Liver (tissue), 9 donors: ENCODE data around the gene GRAMD1A. TPM values are rescaled to one million over a fixed set of nuclear protein-coding genes. Genes with fewer than 3 reads are reported as not detected.
"Not testable (repeated sequence)": the region's sequence is repeated elsewhere in the genome, so short reads cannot be mapped to it uniquely, and the experiment has no call there.

Experiments
- DNase-seq: peaks from one replicate; pipeline ENCODE4 v3.0.0-alpha.2; 2017; ENCODE audit warnings: low spot score
- H3K27ac ChIP-seq, 2 donors: one replicate each; pipeline ENCODE4 v1.7.0; 2013; ENCODE audit warnings: inconsistent platforms in 2 of 2, low read length in 2 of 2, control low read depth in 1 of 2, low read depth in 1 of 2, mild to moderate bottlenecking in 1 of 2
- H3K27me3 ChIP-seq, 4 donors: one replicate each; pipeline versions ENCODE4 v1.6.1 to v1.7.0; 2013; ENCODE audit warnings: low read length in 3 of 4, inconsistent platforms in 1 of 4, mild to moderate bottlenecking in 1 of 4, moderate library complexity in 1 of 4; ENCODE audit not compliant: control insufficient read depth in 4 of 4, insufficient read depth in 4 of 4
- H3K36me3 ChIP-seq, 4 donors: one replicate each; pipeline versions ENCODE4 v1.6.1 to v1.7.0; 2013; ENCODE audit warnings: low read length in 3 of 4, mild to moderate bottlenecking in 3 of 4, low read depth in 1 of 4, moderate library complexity in 1 of 4; ENCODE audit not compliant: control insufficient read depth in 4 of 4, insufficient read depth in 3 of 4
- H3K4me1 ChIP-seq, 4 donors: one replicate each; pipeline versions ENCODE4 v1.6.1 to v1.7.0; 2013; ENCODE audit warnings: low read length in 3 of 4, mild to moderate bottlenecking in 3 of 4, moderate library complexity in 1 of 4; ENCODE audit not compliant: control insufficient read depth in 4 of 4, insufficient read depth in 4 of 4
- H3K4me3 ChIP-seq, 3 donors: one replicate each; pipeline versions ENCODE4 v1.6.1 to v1.7.0; 2013; ENCODE audit warnings: low read length in 3 of 3, control low read depth in 1 of 3, low read depth in 1 of 3, mild to moderate bottlenecking in 1 of 3
- H3K9ac ChIP-seq, 2 donors: one replicate each; pipeline ENCODE4 v1.7.0; 2013; ENCODE audit warnings: low read length in 2 of 2, mild to moderate bottlenecking in 2 of 2, moderate library complexity in 2 of 2, control low read depth in 1 of 2, low read depth in 1 of 2
- H3K9me3 ChIP-seq, 4 donors: one replicate each; pipeline versions ENCODE4 v1.6.1 to v1.7.0; 2013; ENCODE audit warnings: low read length in 3 of 4; ENCODE audit not compliant: control insufficient read depth in 4 of 4
- EGR1 ChIP-seq, 2 donors: IDR thresholded peaks; 2 replicates each; pipeline ENCODE4 v1.6.1; 2016 to 2018; ENCODE audit warnings: antibody characterized with exemption in 2 of 2, low read depth in 2 of 2
- FOXA1 ChIP-seq: IDR thresholded peaks from 2 replicates; pipeline ENCODE4 v1.6.1; 2016; ENCODE audit warnings: antibody characterized with exemption
- FOXA2 ChIP-seq: IDR thresholded peaks from 2 replicates; pipeline ENCODE4 v1.6.1; 2016; ENCODE audit warnings: antibody characterized with exemption
- GABPA ChIP-seq, 2 donors: IDR thresholded peaks in 1 of 2; conservative IDR thresholded peaks in 1 of 2; 2 replicates each; pipeline ENCODE4 v1.6.1; 2016; ENCODE audit warnings: antibody characterized with exemption in 2 of 2, mild to moderate bottlenecking in 1 of 2, moderate library complexity in 1 of 2
- HNF4A ChIP-seq, 2 donors: conservative IDR thresholded peaks; 2 replicates each; pipeline ENCODE4 v1.6.1; 2016; ENCODE audit warnings: antibody characterized with exemption in 2 of 2, mild to moderate bottlenecking in 2 of 2
- HNF4G ChIP-seq: IDR thresholded peaks from 2 replicates; pipeline ENCODE4 v1.6.1; 2016; ENCODE audit warnings: antibody characterized with exemption
- JUND ChIP-seq, 2 donors: IDR thresholded peaks; 2 replicates each; pipeline ENCODE4 v1.6.1; 2016; ENCODE audit warnings: antibody characterized with exemption in 2 of 2
- NR2F2 ChIP-seq: IDR thresholded peaks from 2 replicates; pipeline ENCODE4 v1.6.1; 2016; ENCODE audit warnings: antibody characterized with exemption
- RAD21 ChIP-seq, 2 donors: IDR thresholded peaks; 2 replicates each; pipeline ENCODE4 v1.6.1; 2016; ENCODE audit warnings: antibody characterized with exemption in 2 of 2, mild to moderate bottlenecking in 2 of 2
- SP1 ChIP-seq: IDR thresholded peaks from 2 replicates; pipeline ENCODE4 v1.6.1; 2018; ENCODE audit warnings: antibody characterized with exemption, mild to moderate bottlenecking
- TAF1 ChIP-seq: conservative IDR thresholded peaks from 2 replicates; pipeline ENCODE4 v1.6.1; 2016; ENCODE audit warnings: antibody characterized with exemption, mild to moderate bottlenecking
- YY1 ChIP-seq: IDR thresholded peaks from 2 replicates; pipeline ENCODE4 v1.6.1; 2016; ENCODE audit warnings: antibody characterized with exemption, mild to moderate bottlenecking
- WGBS: extraction: QIAGEN DNeasy Blood & Tissue Kit; methylation state at CpG from one replicate; pipeline ENCODE4 v1.1.7; 2013; 5-methylcytosine and 5-hydroxymethylcytosine counted together
- polyA plus RNA-seq, 2 donors: library from polyadenylated mRNA; stranded (reverse) in 1 of 2; unstranded in 1 of 2; fragments of 200-250 nt in 1 of 2; fragments of >200 nt in 1 of 2; fragmentation: Nextera tagmentation in 1 of 2; extraction: Ambion mirVana in 1 of 2; gene quantifications; one replicate each; pipeline versions ENCODE4 v1.2.1 to v1.2.3, GENCODE V29; 2013 to 2015
- total RNA-seq, 2 donors: library from RNA; depleted of rRNA; stranded (reverse); fragments of >200 nt; gene quantifications; one replicate each; pipeline ENCODE4 v1.2.3, GENCODE V29; 2014
- TF ChIP-seq, protein P1 (sequence below): IDR thresholded peaks from 2 replicates; pipeline ENCODE4 v1.6.1; 2016; ENCODE audit warnings: antibody characterized with exemption, mild to moderate bottlenecking
- TF ChIP-seq, protein P2 (sequence below): IDR thresholded peaks from 2 replicates; pipeline ENCODE4 v1.6.1; 2016; ENCODE audit warnings: antibody characterized with exemption
- TF ChIP-seq, protein P3 (sequence below): IDR thresholded peaks from 2 replicates; pipeline ENCODE4 v1.6.1; 2016; ENCODE audit warnings: antibody characterized with exemption
- TF ChIP-seq, protein P4 (sequence below): fragments of 150-350 bp; IDR thresholded peaks from 2 replicates; pipeline ENCODE4 v1.5.1; 2017; ENCODE audit warnings: improper control_type of control experiment, low read depth, low read length; ENCODE audit not compliant: missing input control
- TF ChIP-seq, protein P5 (sequence below): IDR thresholded peaks from 2 replicates; pipeline ENCODE4 v1.6.1; 2016; ENCODE audit warnings: antibody characterized with exemption
- donor health status: healthy.
- donor health status: healthy.
- donor health status: healthy.
- donor health status: healthy.
- donor health status: healthy.

Gene GRAMD1A
- total and polyA plus RNA-seq, 4 donors, result 8.6 to 14.1 (median 11.2) TPM

DNA sequence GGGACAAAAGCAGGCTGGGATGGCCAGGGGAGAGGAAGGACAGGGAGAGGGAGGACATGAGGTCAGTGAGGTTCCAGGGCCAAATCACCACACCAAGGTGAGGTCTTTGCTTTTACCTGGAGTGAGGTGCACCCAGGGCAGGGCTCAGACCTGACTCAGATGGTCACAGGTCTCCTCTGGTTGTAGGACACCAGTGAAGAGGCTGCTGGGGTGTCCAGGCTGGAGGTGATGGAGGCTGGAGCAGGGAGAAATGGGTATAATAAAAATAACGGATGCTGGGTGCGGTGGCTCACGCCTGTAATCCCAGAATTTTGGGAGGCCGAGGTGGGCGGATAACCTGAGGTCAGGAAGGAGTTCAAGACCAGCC is 6.9 kb downstream of the GRAMD1A start:
- 92% methylated on average over 5 of the region's 5 CpGs for WGBS
- Histone ChIP-seq H3K27me3 (no peaks in the 10 kb centered on the region), H3K4me1 (peaks cover 3 to 19% (median 11%) of the 10 kb centered on the region in 4 donors), H3K4me3 (no peak overlapping the region), H3K27ac (no peak overlapping the region), H3K36me3 (peaks cover 0 to 10% (median 6%) of the 10 kb centered on the region in 4 donors), H3K9me3 (no peaks in the 10 kb centered on the region), H3K9ac (no peak overlapping the region)
- TF ChIP-seq SP1, result no peak
- TF ChIP-seq FOXA2, result no peak
- no peak for TF ChIP-seq FOXA1
- TF ChIP-seq TAF1, result no peak
- no peak for TF ChIP-seq NR2F2
- TF ChIP-seq RAD21 (IDR thresholded peaks at IDR 0.05), result no peak
- no peak for TF ChIP-seq EGR1 (IDR thresholded peaks at IDR 0.05; ENCODE audit: low read depth in 2 of 2)
- no peak for TF ChIP-seq JUND (IDR thresholded peaks at IDR 0.05)
- TF ChIP-seq, protein P1, sequence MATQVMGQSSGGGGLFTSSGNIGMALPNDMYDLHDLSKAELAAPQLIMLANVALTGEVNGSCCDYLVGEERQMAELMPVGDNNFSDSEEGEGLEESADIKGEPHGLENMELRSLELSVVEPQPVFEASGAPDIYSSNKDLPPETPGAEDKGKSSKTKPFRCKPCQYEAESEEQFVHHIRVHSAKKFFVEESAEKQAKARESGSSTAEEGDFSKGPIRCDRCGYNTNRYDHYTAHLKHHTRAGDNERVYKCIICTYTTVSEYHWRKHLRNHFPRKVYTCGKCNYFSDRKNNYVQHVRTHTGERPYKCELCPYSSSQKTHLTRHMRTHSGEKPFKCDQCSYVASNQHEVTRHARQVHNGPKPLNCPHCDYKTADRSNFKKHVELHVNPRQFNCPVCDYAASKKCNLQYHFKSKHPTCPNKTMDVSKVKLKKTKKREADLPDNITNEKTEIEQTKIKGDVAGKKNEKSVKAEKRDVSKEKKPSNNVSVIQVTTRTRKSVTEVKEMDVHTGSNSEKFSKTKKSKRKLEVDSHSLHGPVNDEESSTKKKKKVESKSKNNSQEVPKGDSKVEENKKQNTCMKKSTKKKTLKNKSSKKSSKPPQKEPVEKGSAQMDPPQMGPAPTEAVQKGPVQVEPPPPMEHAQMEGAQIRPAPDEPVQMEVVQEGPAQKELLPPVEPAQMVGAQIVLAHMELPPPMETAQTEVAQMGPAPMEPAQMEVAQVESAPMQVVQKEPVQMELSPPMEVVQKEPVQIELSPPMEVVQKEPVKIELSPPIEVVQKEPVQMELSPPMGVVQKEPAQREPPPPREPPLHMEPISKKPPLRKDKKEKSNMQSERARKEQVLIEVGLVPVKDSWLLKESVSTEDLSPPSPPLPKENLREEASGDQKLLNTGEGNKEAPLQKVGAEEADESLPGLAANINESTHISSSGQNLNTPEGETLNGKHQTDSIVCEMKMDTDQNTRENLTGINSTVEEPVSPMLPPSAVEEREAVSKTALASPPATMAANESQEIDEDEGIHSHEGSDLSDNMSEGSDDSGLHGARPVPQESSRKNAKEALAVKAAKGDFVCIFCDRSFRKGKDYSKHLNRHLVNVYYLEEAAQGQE, result no peak
- TF ChIP-seq, protein P2, sequence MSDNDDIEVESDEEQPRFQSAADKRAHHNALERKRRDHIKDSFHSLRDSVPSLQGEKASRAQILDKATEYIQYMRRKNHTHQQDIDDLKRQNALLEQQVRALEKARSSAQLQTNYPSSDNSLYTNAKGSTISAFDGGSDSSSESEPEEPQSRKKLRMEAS, result no peak
- TF ChIP-seq, protein P3, sequence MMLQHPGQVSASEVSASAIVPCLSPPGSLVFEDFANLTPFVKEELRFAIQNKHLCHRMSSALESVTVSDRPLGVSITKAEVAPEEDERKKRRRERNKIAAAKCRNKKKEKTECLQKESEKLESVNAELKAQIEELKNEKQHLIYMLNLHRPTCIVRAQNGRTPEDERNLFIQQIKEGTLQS, result no peak
- no peak for DNase-seq

DNA sequence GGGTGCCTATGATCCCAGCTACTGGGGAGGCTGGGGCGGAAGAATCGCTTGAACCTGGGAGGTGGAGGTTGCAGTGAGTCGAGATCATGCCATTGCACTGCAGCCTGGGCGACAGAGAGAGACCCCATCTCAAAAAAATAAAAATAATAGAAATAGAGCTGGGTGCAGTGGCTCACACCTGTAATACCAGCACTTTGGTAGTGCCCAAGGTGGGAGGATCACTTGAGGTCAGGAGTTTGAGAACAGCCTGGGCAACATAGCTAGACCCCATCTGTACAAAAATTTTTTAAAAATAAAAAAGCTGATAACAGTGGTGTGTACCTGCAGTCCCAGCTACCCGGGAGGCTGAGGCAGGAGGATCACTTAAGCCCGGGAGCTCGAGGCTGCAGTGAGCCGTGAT is 7.3 kb downstream of the GRAMD1A start:
- H3K9me3 ChIP-seq, DNase-seq, H3K27ac ChIP-seq, H3K4me3 ChIP-seq, H3K9ac ChIP-seq, H3K27me3 ChIP-seq: not testable (repeated sequence)
- 97% methylated on average over 8 of the region's 8 CpGs for WGBS
- Histone ChIP-seq H3K36me3 (peaks cover 0 to 10% (median 6%) of the 10 kb centered on the region in 4 donors), H3K4me1 (peaks cover 3 to 17% (median 11%) of the 10 kb centered on the region in 4 donors)

DNA sequence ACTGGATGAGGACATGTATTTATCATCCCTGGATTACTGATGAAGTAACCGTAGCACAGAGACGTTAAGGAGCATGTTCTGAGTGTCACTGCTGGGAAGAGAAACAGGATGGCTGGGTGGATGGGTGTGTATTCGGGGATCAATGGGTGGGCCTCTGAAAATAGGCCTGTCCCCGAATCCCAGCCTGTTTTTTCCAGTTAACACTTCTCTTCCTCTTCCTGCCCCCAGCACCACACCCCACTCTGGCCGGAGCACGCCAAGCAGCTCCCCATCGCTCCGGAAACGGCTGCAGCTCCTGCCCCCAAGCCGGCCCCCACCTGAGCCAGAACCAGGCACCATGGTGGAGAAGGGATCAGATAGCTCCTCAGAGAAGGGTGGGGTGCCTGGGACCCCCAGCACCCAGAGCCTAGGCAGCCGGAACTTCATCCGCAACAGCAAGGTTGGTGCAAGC is 8.8 kb downstream of the GRAMD1A start:
- Histone ChIP-seq H3K4me1 (peaks cover 5 to 29% (median 14%) of the 10 kb centered on the region in 4 donors), H3K27ac (no peak overlapping the region), H3K27me3 (no peaks in the 10 kb centered on the region), H3K36me3 (peaks cover 0 to 10% (median 6%) of the 10 kb centered on the region in 4 donors), H3K9me3 (no peaks in the 10 kb centered on the region), H3K9ac (no peak overlapping the region), H3K4me3 (no peak overlapping the region)
- DNase-seq, result no peak
- 90% methylated on average over 12 of the region's 12 CpGs for WGBS
- no peak for TF ChIP-seq YY1
- no peak for TF ChIP-seq SP1
- TF ChIP-seq EGR1 (IDR thresholded peaks at IDR 0.05; ENCODE audit: low read depth in 2 of 2), result no peak
- no peak for TF ChIP-seq JUND (IDR thresholded peaks at IDR 0.05)
- TF ChIP-seq GABPA (IDR thresholded peaks at IDR 0.05 in 1 of 2, conservative IDR thresholded peaks at IDR 0.05 in 1 of 2), result no peak
- no peak for TF ChIP-seq TAF1
- TF ChIP-seq, protein P4, sequence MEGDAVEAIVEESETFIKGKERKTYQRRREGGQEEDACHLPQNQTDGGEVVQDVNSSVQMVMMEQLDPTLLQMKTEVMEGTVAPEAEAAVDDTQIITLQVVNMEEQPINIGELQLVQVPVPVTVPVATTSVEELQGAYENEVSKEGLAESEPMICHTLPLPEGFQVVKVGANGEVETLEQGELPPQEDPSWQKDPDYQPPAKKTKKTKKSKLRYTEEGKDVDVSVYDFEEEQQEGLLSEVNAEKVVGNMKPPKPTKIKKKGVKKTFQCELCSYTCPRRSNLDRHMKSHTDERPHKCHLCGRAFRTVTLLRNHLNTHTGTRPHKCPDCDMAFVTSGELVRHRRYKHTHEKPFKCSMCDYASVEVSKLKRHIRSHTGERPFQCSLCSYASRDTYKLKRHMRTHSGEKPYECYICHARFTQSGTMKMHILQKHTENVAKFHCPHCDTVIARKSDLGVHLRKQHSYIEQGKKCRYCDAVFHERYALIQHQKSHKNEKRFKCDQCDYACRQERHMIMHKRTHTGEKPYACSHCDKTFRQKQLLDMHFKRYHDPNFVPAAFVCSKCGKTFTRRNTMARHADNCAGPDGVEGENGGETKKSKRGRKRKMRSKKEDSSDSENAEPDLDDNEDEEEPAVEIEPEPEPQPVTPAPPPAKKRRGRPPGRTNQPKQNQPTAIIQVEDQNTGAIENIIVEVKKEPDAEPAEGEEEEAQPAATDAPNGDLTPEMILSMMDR, result no peak
- TF ChIP-seq, protein P2, result no peak
- TF ChIP-seq RAD21 (IDR thresholded peaks at IDR 0.05), result no peak
- TF ChIP-seq FOXA1, result no peak
- TF ChIP-seq, protein P3, result no peak
- TF ChIP-seq HNF4A (conservative IDR thresholded peaks at IDR 0.05), result no peak
- TF ChIP-seq NR2F2, result no peak
- no peak for TF ChIP-seq FOXA2
- TF ChIP-seq HNF4G, result no peak
- TF ChIP-seq, protein P5, sequence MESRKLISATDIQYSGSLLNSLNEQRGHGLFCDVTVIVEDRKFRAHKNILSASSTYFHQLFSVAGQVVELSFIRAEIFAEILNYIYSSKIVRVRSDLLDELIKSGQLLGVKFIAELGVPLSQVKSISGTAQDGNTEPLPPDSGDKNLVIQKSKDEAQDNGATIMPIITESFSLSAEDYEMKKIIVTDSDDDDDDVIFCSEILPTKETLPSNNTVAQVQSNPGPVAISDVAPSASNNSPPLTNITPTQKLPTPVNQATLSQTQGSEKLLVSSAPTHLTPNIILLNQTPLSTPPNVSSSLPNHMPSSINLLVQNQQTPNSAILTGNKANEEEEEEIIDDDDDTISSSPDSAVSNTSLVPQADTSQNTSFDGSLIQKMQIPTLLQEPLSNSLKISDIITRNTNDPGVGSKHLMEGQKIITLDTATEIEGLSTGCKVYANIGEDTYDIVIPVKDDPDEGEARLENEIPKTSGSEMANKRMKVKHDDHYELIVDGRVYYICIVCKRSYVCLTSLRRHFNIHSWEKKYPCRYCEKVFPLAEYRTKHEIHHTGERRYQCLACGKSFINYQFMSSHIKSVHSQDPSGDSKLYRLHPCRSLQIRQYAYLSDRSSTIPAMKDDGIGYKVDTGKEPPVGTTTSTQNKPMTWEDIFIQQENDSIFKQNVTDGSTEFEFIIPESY, result no peak
